ENCODE data around the gene TBCD.

DNA sequence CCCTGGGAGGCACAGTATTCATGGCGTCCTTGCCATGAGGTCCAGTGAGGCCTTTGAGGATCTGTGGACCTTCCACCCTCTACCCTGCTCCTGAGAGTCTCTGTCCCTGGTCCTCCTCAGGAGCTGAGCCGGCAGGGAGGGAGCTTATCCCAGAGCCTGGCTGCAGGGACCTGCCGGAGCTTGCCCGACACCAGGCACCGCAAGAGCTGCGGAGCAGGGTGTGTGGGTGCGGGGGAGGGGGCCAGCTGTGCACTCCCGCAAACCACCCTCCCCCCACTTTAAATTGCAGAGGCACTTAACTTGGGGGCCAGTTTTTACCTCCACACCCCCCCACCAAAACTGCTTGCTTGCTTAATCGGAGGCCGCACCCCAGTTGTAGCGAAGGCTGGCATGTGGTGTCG, 88.6 kb downstream of the TBCD start:
- TF ChIP-seq POLR2A (IDR thresholded peaks at IDR 0.05) = no peak
- TF ChIP-seq, protein P1, sequence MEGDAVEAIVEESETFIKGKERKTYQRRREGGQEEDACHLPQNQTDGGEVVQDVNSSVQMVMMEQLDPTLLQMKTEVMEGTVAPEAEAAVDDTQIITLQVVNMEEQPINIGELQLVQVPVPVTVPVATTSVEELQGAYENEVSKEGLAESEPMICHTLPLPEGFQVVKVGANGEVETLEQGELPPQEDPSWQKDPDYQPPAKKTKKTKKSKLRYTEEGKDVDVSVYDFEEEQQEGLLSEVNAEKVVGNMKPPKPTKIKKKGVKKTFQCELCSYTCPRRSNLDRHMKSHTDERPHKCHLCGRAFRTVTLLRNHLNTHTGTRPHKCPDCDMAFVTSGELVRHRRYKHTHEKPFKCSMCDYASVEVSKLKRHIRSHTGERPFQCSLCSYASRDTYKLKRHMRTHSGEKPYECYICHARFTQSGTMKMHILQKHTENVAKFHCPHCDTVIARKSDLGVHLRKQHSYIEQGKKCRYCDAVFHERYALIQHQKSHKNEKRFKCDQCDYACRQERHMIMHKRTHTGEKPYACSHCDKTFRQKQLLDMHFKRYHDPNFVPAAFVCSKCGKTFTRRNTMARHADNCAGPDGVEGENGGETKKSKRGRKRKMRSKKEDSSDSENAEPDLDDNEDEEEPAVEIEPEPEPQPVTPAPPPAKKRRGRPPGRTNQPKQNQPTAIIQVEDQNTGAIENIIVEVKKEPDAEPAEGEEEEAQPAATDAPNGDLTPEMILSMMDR (IDR thresholded peaks at IDR 0.05) = no peak
